Germinal center (tissue), 1 donor: ENCODE results near the gene SCGN.

Experiments
- DNase-seq: peaks from one replicate; pipeline ENCODE4 v3.0.0; 2012; ENCODE audit warnings: mixed read lengths, low spot score

SCGN gene

GRCh38 chr6:25640891-25641290 lies 11.1 kb upstream of the SCGN start:
- DNase-seq, result no peak

- DNase-seq, result no peak
Measured at GRCh38 chr6:25641377-25641776, 10.6 kb upstream of the SCGN start.

- DNase-seq, result no peak
Measured at GRCh38 chr6:25641940-25642666, 9.9 kb upstream of the SCGN start.

- no peak for DNase-seq
Measured at GRCh38 chr6:25642667-25643328, 9.2 kb upstream of the SCGN start.

- no peak for DNase-seq
Measured at GRCh38 chr6:25645916-25646315, 6.1 kb upstream of the SCGN start.

- no peak for DNase-seq
Measured at GRCh38 chr6:25649611-25650010, 2.4 kb upstream of the SCGN start.

GRCh38 chr6:25655723-25656122 lies 3.7 kb downstream of the SCGN start:
- DNase-seq, result no peak

- no peak for DNase-seq
Measured at GRCh38 chr6:25659633-25660368, 7.8 kb downstream of the SCGN start.

GRCh38 chr6:25660512-25660911 lies 8.5 kb downstream of the SCGN start:
- no peak for DNase-seq

GRCh38 chr6:25661129-25661779 lies 9.2 kb downstream of the SCGN start:
- no peak for DNase-seq

- no peak for DNase-seq
Measured at GRCh38 chr6:25665455-25665854, 13.4 kb downstream of the SCGN start.

GRCh38 chr6:25669413-25669812 lies 17.4 kb downstream of the SCGN start:
- no peak for DNase-seq

GRCh38 chr6:25670208-25670607 lies 18.2 kb downstream of the SCGN start:
- DNase-seq, result no peak

GRCh38 chr6:25670793-25671513 lies 18.9 kb downstream of the SCGN start:
- DNase-seq, result no peak

GRCh38 chr6:25671652-25672051 lies 19.6 kb downstream of the SCGN start:
- DNase-seq, result no peak

- no peak for DNase-seq
Measured at GRCh38 chr6:25675167-25675566, 23.2 kb downstream of the SCGN start.

GRCh38 chr6:25676775-25677174 lies 24.8 kb downstream of the SCGN start:
- DNase-seq, result no peak

GRCh38 chr6:25681848-25682247 lies 29.8 kb downstream of the SCGN start:
- DNase-seq, result no peak

GRCh38 chr6:25682324-25682723 lies 30.3 kb downstream of the SCGN start:
- DNase-seq, result no peak

GRCh38 chr6:25684565-25684964 lies 32.5 kb downstream of the SCGN start:
- DNase-seq, result no peak

GRCh38 chr6:25685251-25685650 lies 33.2 kb downstream of the SCGN start:
- DNase-seq, result no peak

GRCh38 chr6:25685896-25686295 lies 33.9 kb downstream of the SCGN start:
- no peak for DNase-seq
